HCT116 (cell line): ENCODE results near the gene CD2. TPM values are rescaled to one million over a fixed set of nuclear protein-coding genes. Genes with fewer than 3 reads are reported as not detected.

Source experiments
- ATAC-seq: fragments of 200-7000 bp; cut with Tn5 transposase; 2 replicates; pipeline ENCODE4 v1.9.1; 2020; ENCODE audit warnings: mild to moderate bottlenecking, moderate library complexity
- BruUV-seq: library from RNA; stranded (reverse); fragments of 400-500 nt; replicated peaks from 2 replicates; lab custom pipeline; 2021; lab: Mats Ljungman, UMichigan
- CTCF ChIA-PET: fragments of 300-600 bp; sonication (Branson Sonifier 250); formaldehyde crosslinking; loops from one replicate; lab custom pipeline; 2021; ENCODE audit warnings: antibody characterized with exemption; lab: Charles Lee
- POLR2A ChIA-PET: fragments of 300-600, 350-600 bp; sonication (Branson Sonifier 250); formaldehyde crosslinking; loops from one replicate; lab custom pipeline; 2021; ENCODE audit warnings: antibody characterized with exemption; lab: Charles Lee
- RAD21 ChIA-PET, 2 experiments: fragments of 300-600 bp; sonication (Branson Sonifier 250); formaldehyde crosslinking; loops; one replicate each; lab custom pipeline; 2023; ENCODE audit warnings: low total read pairs in 2 of 2; ENCODE audit not compliant: uncharacterized antibody in 2 of 2, unreplicated experiment in 2 of 2, low non-redundant PET in 1 of 2; lab: Charles Lee
- DNase-seq: peaks from one replicate; pipeline ENCODE4 v3.0.0-alpha.2; 2010; ENCODE audit warnings: low read depth, low spot score
- H2AFZ ChIP-seq: fragments of 200-600 bp; shearing (Covaris generic), sonication (generic); 2 replicates; pipeline ENCODE4 v1.6.1; 2017; ENCODE audit warnings: low read depth, mixed run types, mixed read lengths, antibody characterized with exemption, low read length; ENCODE audit not compliant: poor library complexity, severe bottlenecking
- H3K27ac ChIP-seq: 2 replicates; pipeline ENCODE4 v1.5.1; 2012; ENCODE audit warnings: low read depth, low read length
- H3K27me3 ChIP-seq: fragments of 200-600 bp; sonication (generic); 2 replicates; pipeline ENCODE4 v1.6.1; 2016; ENCODE audit warnings: mixed run types, low read length, mixed read lengths; ENCODE audit not compliant: insufficient read depth
- H3K36me3 ChIP-seq, 2 experiments: fragments of 200-500 bp in 1 of 2; fragments of 200-600 bp in 1 of 2; sonication (Bioruptor generic) in 1 of 2; sonication (generic) in 1 of 2; 2 replicates each; pipeline versions ENCODE4 v1.5.1 to v1.6.1; 2014 to 2016; ENCODE audit warnings: low read length in 2 of 2, inconsistent platforms in 1 of 2, mixed read lengths in 1 of 2, mixed run types in 1 of 2; ENCODE audit not compliant: insufficient read depth in 2 of 2, control insufficient read depth in 1 of 2
- H3K4me1 ChIP-seq, 2 experiments: fragments of 200-600 bp in 1 of 2; sonication (generic) in 1 of 2; 2 replicates each; pipeline versions ENCODE4 v1.5.1 to v1.6.1; 2012 to 2017; ENCODE audit warnings: low read length in 2 of 2, inconsistent platforms in 1 of 2, mild to moderate bottlenecking in 1 of 2, mixed read lengths in 1 of 2, mixed run types in 1 of 2, moderate library complexity in 1 of 2; ENCODE audit not compliant: insufficient read depth in 2 of 2, control insufficient read depth in 1 of 2
- H3K4me2 ChIP-seq: fragments of 200-600 bp; sonication (generic); 2 replicates; pipeline ENCODE4 v1.6.1; 2017; ENCODE audit warnings: mixed run types, low read length, mixed read lengths
- H3K4me3 ChIP-seq, 2 experiments: fragments of 200-600 bp in 1 of 2; sonication (generic) in 1 of 2; replicated peaks in 1 of 2; 2 replicates each; pipeline ENCODE4 v1.5.1; 2011 to 2016; ENCODE audit warnings: low read length in 2 of 2, control low read depth in 1 of 2, low read depth in 1 of 2, mild to moderate bottlenecking in 1 of 2, mixed read lengths in 1 of 2, mixed run types in 1 of 2
- H3K79me2 ChIP-seq: fragments of 200-600 bp; sonication (generic); 2 replicates; pipeline ENCODE4 v1.6.1; 2017; ENCODE audit warnings: mild to moderate bottlenecking, mixed run types, low read length, moderate library complexity, mixed read lengths; ENCODE audit not compliant: insufficient read depth
- H3K9ac ChIP-seq: fragments of 200-600 bp; sonication (generic); 2 replicates; pipeline ENCODE4 v1.6.1; 2016; ENCODE audit warnings: low read length, mixed read lengths
- H3K9me2 ChIP-seq: fragments of 200-600 bp; sonication (generic), shearing (Covaris generic); 2 replicates; pipeline ENCODE4 v1.6.1; 2017; ENCODE audit warnings: mixed run types, mild to moderate bottlenecking, moderate library complexity; ENCODE audit not compliant: insufficient read depth
- H3K9me3 ChIP-seq, 2 experiments: fragments of 200-500 bp in 1 of 2; fragments of 200-600 bp in 1 of 2; sonication (Bioruptor generic) in 1 of 2; sonication (generic) in 1 of 2; 2 replicates each; pipeline ENCODE4 v1.6.1; 2014 to 2017; ENCODE audit warnings: low read length in 2 of 2, mixed read lengths in 2 of 2, inconsistent platforms in 1 of 2, low read depth in 1 of 2, mild to moderate bottlenecking in 1 of 2, mixed run types in 1 of 2, moderate library complexity in 1 of 2; ENCODE audit not compliant: control insufficient read depth in 1 of 2, insufficient read depth in 1 of 2
- H4K20me1 ChIP-seq: fragments of 200-600 bp; sonication (generic), shearing (Covaris generic); 2 replicates; pipeline ENCODE4 v1.6.1; 2017; ENCODE audit warnings: mixed run types, mild to moderate bottlenecking, moderate library complexity; ENCODE audit not compliant: insufficient read depth
- CBX3 ChIP-seq: IDR thresholded peaks from 2 replicates; pipeline ENCODE4 v1.6.1; 2012; ENCODE audit warnings: low read depth
- EGR1 ChIP-seq: IDR thresholded peaks from 2 replicates; pipeline ENCODE4 v1.6.1; 2012; ENCODE audit warnings: low read depth
- ELF1 ChIP-seq: IDR thresholded peaks from 2 replicates; pipeline ENCODE4 v1.6.1; 2012; ENCODE audit warnings: low read depth, borderline replicate concordance
- FOSL1 ChIP-seq: IDR thresholded peaks from 2 replicates; pipeline ENCODE4 v1.6.1; 2012; ENCODE audit warnings: low read depth
- JUND ChIP-seq: IDR thresholded peaks from 2 replicates; pipeline ENCODE4 v1.6.1; 2012
- MAX ChIP-seq: IDR thresholded peaks from 2 replicates; pipeline ENCODE4 v1.6.1; 2012
- POLR2A ChIP-seq: IDR thresholded peaks from 2 replicates; pipeline ENCODE4 v1.7.0; 2011; ENCODE audit warnings: borderline replicate concordance; ENCODE audit not compliant: insufficient read depth, insufficient read length; ENCODE audit errors: extremely low read depth
- POLR2AphosphoS5 ChIP-seq: IDR thresholded peaks from 2 replicates; pipeline ENCODE4 v1.6.1; 2011; ENCODE audit warnings: mild to moderate bottlenecking, low read depth, low read length, moderate library complexity
- RAD21 ChIP-seq: IDR thresholded peaks from 2 replicates; pipeline ENCODE4 v1.6.1; 2012; ENCODE audit warnings: low read depth, mild to moderate bottlenecking
- TCF7L2 ChIP-seq: IDR thresholded peaks from 2 replicates; pipeline ENCODE4 v1.7.0; 2011; ENCODE audit warnings: borderline replicate concordance, inconsistent platforms; ENCODE audit not compliant: insufficient read depth, insufficient read length; ENCODE audit errors: extremely low read depth
- ZBTB33 ChIP-seq: IDR thresholded peaks from 2 replicates; pipeline ENCODE4 v1.6.1; 2011; ENCODE audit warnings: mild to moderate bottlenecking, low read length, moderate library complexity; ENCODE audit not compliant: insufficient replicate concordance; ENCODE audit errors: extremely low read depth
- ZNF274 ChIP-seq: fragments of 200-500 bp; sonication (Bioruptor generic); IDR thresholded peaks from 2 replicates; pipeline ENCODE4 v1.6.1; 2014; ENCODE audit warnings: mild to moderate bottlenecking, low read depth, low read length, inconsistent platforms
- intact Hi-C: fragments of 100-400 bp; cut with micrococcal nuclease; formaldehyde crosslinking; loops from 2 replicates; pipeline ENCODE4 v1.10.0; 2022
- total RNA-seq: library from RNA; stranded (reverse); gene quantifications from one replicate; pipeline ENCODE4 v1.2.1, GENCODE V29; 2021; ENCODE audit not compliant: unreplicated experiment

Gene CD2
- total RNA-seq, 1 experiment from 2014 or later, result 0.57 TPM

GRCh38 chr1:116806671-116807070, 52.4 kb downstream of the CD2 start:
- POLR2A ChIA-PET, result no interaction called here
- H2AFZ ChIP-seq, result no peak overlapping the region
- CTCF ChIA-PET, result no interaction called here
- H4K20me1 ChIP-seq, result no peaks in the 10 kb centered on the region; the same call in 1 of the 2 replicates
- H3K27ac ChIP-seq, result no peak overlapping the region
- peaks cover 0 to 2% of the 10 kb centered on the region in 2 experiments; a peak in 1 of 4 replicates for H3K9me3 ChIP-seq
- H3K9ac ChIP-seq, result no peak overlapping the region
- ATAC-seq (no peak), DNase-seq (no peak)
- no TSS peak for BruUV-seq
- intact Hi-C loops, result no loop called here
- H3K27me3 ChIP-seq, result no peaks in the 10 kb centered on the region
- H3K4me2 ChIP-seq, result no peak overlapping the region
- H3K9me2 ChIP-seq, result no peaks in the 10 kb centered on the region
- no peak overlapping the region for H3K4me3 ChIP-seq
- H3K4me1 ChIP-seq, result no peaks in the 10 kb centered on the region
- no peaks in the 10 kb centered on the region for H3K79me2 ChIP-seq
- RAD21 ChIA-PET, result no interaction called here
- TF ChIP-seq EGR1 (no peak), JUND (no peak), ZBTB33 (no peak), ELF1 (no peak), POLR2A (no peak), ZNF274 (no peak), FOSL1 (no peak), POLR2AphosphoS5 (no peak), CBX3 (no peak), MAX (no peak), RAD21 (no peak), TCF7L2 (no peak)
- no peaks in the 10 kb centered on the region for H3K36me3 ChIP-seq
